ENCODE results near the gene PCDHGA1.
"Not testable (repeated sequence)": the region's sequence is repeated elsewhere in the genome, so short reads cannot be mapped to it uniquely, and the experiment has no call there.

Gene PCDHGA1

GRCh38 chr5:141330299-141331080 lies at the start of gene PCDHGA1:
TSS of gene PCDHGA1 (plus strand) at chr5:141330514.
- no peak for DNase-seq

- no peak for DNase-seq
These were observed 31.9 kb upstream of the PCDHGA1 start for GRCh38 chr5:141298376-141298775.

DNA sequence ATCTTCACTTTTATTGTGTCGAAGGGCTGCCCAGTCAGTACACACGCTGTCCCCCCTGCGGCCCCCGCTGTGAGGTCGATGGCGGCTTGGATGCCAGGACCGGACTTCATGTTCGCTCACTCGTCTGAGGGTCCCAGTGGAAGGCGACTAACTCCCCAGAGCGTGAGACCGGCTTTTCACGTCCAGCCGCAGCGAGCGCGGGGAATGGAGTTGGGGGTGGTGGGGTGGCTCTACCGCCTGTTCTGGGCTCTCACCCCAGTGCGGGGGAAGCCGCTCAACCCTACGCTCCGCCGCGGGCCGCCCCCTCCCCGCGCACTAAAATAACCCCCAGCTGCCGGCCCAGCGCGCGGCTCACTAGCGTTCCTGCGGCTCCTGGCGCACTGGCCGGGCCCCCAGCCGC lies 26.6 kb upstream of the PCDHGA1 start, which contains the start of gene SLC25A2:
Gene SLC25A2, minus strand, starts transcription at position 294 of the 400 bp plus-strand sequence. Its CDS starts 184 bp downstream, at position 110.
- DNase-seq, result no peak

DNA sequence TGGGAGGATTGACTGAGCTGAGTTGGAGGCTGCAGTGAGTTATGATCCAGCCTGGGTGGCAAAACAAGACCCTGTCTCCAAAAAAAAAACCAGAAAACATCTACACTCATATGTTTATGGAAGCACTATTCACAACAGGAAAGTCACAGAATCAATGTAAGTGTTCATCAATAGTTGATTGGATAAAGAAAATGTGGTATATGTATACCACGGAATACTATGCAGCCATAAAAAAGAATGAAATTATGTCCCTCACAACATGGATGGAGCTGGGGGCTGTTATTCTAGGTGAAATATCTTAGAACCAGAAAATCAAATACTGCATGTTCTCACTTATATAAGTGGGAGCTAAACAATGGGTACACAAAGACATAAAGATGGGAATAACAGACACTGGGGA lies 23.7 kb upstream of the PCDHGA1 start:
- DNase-seq, result no peak

GRCh38 chr5:141313711-141314110 lies 16.6 kb upstream of the PCDHGA1 start:
- DNase-seq, result no peak

DNA sequence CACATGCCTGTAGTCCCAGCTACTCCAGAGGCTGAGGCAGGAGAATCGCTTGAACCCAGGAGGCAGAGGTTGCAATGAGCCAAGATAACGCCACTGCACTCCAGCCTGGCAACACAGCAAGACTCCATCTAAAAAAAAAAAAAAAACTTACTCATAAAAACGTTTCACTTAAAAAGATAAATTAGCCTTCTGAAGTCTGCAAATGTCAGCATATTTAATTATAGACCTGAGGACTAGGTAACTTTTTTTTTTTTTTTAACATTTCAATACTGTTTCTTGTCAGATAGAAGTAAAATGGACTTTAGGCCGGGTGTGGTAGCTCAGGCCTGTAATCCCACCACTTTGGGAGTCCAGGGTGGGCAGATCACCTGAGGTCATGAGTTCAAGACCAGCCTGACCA lies 13.4 kb upstream of the PCDHGA1 start:
- DNase-seq, result not testable (repeated sequence)

DNA sequence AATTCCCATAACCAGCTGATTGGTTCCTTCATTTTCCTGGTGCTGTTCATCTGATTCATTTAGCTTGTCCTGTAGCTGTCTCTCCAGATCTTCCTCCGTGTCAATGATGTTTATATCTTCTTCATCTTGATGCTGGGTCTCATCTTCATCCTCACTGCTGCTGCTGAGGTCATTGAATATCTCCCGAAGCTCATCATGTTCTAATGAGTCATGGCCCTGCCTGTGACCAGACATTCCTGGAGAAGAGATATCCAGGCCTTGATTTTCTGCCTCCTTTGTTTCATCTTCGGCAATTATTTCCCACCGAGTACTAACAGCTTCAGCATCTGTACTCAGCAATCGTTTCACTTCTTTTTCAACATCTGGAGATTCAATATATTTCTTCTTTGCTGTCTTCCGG lies 11.1 kb upstream of the PCDHGA1 start:
- no peak for DNase-seq

GRCh38 chr5:141319699-141320098 lies 10.6 kb upstream of the PCDHGA1 start:
- no peak for DNase-seq

- peak; percentile 93 for DNase-seq
These were observed 9.8 kb upstream of the PCDHGA1 start, which contains the start of gene TAF7 for GRCh38 chr5:141320225-141321169. TSS of gene TAF7 (minus strand) at chr5:141320784. CDS start at chr5:141320044, 740 bp downstream.

DNA sequence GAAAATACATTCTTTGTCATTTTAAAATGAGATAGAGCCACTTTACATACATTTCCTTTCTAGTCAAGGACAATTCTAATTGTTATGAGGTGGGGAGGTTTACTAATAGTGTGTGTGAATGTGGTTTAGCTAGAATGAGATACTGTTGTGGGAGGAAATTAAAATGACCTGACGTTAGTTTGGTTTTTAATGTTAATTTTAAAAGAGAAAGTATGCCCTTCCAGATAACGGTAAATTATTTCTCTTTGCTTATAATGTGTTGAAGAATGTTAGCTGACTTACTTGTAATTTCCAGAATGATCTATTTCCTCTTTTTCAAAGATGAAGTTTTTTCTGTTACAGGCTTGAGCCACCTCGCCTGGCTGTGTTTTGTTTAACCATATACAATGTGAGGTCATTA lies 8.1 kb upstream of the PCDHGA1 start:
- no peak for DNase-seq

DNA sequence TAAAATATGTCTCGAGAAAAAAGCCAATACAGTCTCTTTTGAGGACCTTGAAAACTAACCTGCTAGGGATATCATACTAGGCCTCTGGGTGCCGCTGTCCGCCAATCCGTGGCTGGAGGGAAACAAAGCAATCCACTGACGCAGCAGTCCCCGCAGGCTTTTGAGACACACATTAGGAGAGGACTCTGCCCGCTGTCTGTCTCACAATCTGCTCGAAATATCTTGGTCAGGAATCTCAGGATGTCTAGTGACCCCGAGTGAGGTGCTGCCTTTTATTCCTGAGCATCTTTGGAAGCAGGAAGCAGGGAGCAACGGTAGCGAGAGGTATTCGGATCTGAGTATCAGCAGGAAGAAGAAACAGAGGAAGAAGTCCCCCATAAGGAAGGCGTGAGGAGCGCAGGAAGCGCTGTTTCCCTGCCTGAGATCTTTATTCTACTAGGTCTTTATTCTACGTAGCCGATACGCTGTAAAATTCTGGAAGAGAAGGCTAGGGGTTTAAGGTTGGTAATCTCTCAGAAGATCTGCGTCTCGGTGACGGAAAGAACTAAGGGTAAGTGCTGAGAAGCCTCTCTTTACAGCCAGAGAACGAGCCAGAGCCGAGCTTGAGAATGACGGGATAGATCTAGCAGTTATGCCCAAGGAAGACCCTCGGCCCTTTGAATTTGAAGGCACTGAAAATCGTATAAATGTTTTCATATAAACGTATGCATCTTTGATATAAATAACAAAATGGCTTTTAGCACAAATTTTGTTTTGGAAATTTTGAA lies 4.0 kb upstream of the PCDHGA1 start:
- DNase-seq, result peak; percentile 39

DNA sequence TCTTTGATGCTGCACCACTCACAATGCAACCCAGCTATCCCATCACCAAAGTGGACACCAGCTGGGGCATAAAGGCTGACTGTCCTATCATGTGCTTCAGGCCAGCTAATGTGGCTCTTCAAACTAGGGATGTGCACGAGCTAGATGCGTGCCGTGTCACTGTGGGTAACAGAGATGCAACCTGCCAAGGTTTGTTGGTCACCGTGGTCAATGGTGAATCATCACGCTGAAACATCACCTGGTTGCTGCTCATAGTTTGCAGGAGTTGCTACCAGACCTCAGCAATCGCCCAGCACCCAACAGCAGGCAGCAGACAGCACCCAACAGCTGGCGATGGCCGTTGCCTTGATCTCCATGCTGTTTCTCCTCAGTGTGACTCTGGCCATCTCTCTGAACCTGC lies 2.1 kb upstream of the PCDHGA1 start:
- DNase-seq, result no peak

DNA sequence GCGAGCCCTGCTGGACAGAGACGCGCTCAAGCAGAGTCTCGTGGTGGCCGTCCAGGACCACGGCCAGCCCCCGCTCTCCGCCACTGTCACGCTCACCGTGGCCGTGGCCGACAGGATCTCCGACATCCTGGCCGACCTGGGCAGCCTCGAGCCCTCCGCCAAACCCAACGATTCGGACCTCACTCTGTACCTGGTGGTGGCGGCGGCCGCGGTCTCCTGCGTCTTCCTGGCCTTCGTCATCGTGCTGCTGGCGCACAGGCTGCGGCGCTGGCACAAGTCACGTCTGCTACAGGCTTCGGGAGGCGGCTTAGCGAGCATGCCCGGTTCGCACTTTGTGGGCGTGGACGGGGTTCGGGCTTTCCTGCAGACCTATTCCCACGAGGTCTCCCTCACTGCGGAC lies 2.3 kb downstream of the PCDHGA1 start:
- DNase-seq, result not testable (repeated sequence)

DNA sequence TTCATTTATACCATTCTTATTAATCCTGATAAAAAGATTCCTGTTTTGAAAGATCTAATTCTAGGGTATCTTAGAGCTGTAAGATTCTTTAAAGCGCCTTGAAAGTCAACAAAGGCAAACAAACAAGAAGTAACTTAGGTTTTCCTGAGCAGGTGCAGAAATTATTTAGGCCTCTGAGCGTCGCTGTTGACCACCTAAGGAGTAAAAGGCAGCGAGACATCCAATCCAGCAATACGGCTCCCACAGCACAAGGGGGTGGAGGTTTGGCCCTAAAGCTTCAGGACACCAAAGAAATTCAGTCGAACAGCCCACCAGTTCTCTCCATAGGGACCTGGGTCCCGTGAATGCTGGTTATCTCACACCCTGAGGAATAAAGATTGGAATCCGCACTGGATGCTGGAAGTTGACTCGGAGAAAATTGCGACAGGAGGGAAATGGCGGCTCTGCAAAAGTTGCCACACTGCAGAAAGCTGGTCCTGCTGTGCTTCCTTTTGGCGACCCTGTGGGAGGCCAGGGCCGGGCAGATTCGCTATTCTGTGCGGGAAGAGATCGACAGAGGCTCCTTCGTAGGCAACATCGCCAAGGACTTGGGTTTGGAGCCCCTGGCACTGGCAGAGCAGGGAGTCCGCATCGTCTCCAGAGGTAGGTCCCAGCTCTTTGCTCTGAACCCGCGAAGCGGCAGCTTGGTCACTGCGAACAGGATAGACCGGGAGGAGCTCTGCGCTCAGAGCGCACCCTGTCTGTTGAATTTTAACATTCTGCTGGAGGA lies 8.4 kb downstream of the PCDHGA1 start, which contains the start of gene PCDHGA2:
Gene PCDHGA2, plus strand, starts transcription at position 223 of the 769 bp plus-strand sequence.
- no peak for DNase-seq

DNA sequence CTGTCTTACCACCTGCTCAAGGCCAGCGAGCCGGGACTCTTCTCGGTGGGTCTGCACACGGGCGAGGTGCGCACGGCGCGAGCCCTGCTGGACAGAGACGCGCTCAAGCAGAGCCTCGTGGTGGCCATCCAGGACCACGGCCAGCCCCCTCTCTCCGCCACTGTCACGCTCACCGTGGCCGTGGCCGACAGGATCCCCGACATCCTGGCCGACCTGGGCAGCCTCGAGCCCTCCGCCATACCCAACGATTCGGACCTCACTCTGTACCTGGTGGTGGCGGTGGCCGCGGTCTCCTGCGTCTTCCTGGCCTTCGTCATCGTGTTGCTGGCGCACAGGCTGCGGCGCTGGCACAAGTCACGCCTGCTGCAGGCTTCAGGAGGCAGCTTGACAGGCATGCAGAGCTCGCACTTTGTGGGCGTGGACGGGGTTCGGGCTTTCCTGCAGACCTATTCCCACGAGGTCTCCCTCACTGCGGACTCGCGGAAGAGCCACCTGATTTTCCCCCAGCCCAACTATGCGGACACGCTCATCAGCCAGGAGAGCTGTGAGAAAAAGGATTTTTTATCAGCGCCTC lies 10.6 kb downstream of the PCDHGA1 start:
- DNase-seq, result not testable (repeated sequence)

DNA sequence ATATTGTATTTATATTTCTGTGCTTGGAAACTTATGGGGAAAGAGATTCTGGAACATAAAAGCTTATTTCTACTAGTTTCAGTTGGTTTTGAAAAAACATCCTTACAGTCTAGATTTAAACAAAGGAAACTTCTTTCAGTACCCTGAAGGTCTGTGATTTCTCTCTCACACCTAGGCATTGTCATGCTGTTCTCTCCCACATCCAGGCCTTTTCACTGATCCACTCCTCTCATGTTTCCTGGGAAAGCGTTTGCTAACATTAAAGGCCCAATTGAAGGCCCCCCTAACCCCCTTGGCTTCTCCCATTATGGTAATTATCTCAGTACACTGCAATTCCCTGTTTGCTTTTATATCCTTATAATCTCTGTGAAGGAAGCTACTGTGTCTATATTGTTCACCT lies 12.5 kb downstream of the PCDHGA1 start:
- no peak for DNase-seq

GRCh38 chr5:141343242-141343952 lies 13.1 kb downstream of the PCDHGA1 start, which contains the start of gene PCDHGA3:
TSS of gene PCDHGA3 (plus strand) at chr5:141343829. CDS start at chr5:141344034, 205 bp downstream.
- no peak for DNase-seq

DNA sequence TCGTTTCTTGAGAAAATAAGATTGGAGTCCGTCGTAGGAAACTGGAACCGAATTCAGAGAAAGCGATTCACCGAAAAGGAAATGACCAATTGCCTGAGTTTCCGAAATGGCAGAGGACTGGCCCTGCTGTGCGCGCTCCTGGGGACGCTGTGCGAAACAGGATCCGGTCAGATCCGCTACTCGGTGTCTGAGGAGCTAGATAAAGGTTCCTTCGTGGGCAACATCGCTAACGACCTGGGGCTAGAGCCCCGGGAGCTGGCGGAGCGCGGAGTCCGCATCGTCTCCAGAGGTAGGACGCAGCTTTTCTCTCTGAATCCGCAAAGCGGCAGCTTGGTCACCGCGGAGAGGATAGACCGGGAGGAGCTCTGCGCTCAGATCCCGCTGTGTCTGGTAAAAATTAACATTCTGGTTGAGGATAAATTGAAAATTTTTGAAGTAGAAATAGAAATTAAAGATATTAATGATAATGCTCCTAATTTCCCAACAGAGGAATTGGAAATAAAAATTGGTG lies 13.7 kb downstream of the PCDHGA1 start:
- DNase-seq, result no peak

DNA sequence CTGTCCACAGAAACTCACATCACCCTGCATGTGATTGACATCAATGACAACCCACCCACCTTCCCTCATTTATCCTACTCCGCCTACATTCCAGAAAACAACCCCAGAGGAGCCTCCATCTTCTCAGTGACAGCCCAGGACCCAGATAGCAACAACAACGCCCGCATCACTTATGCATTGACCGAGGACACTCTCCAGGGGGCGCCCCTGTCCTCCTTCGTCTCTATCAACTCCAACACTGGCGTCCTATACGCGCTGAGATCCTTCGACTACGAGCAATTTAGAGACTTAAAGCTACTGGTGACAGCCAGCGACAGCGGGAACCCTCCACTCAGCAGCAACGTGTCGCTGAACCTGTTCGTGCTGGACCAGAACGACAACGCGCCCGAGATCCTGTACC lies 15.0 kb downstream of the PCDHGA1 start:
- no peak for DNase-seq

GRCh38 chr5:141346017-141346416 lies 15.7 kb downstream of the PCDHGA1 start:
- DNase-seq, result not testable (repeated sequence)

All from right hindlimb (tissue), 1 donor.